Activated gamma-delta T cell (primary cell): ENCODE data around the gene CORO6.

Experiments
- DNase-seq: peaks from one replicate; lab custom pipeline; 2025; lab: John Stamatoyannopoulos, UW

CORO6 gene

GRCh38 chr17:29565643-29566472 lies 56.9 kb downstream of the CORO6 start:
- peak; percentile 41 for DNase-seq
